Upper lobe of left lung (tissue), 6 donors: ENCODE data around the gene ACSL1. TPM values are rescaled to one million over a fixed set of nuclear protein-coding genes. Genes with fewer than 3 reads are reported as not detected.

Experiments used
- ATAC-seq, 2 donors: fragments of 200-7000 bp; cut with Tn5 transposase; one replicate each; pipeline ENCODE4 v1.9.1; 2022; ENCODE audit warnings: mild to moderate bottlenecking in 2 of 2, moderate library complexity in 2 of 2; ENCODE audit not compliant: low FRiP score in 2 of 2
- DNase-seq, 2 donors: peaks; one replicate each; pipeline ENCODE4 v3.0.0-alpha.2; 2019 to 2020
- H3K27ac ChIP-seq, 4 donors: fragments of 200-600 bp; sonication (generic); one replicate each; pipeline ENCODE4 v1.5.1; 2016 to 2019
- H3K27me3 ChIP-seq, 4 donors: fragments of 200-600 bp; sonication (generic); one replicate each; pipeline ENCODE4 v1.5.1; 2017 to 2019
- H3K36me3 ChIP-seq, 4 donors: fragments of 200-600 bp; sonication (generic); one replicate each; pipeline ENCODE4 v1.5.1; 2016 to 2019
- H3K4me1 ChIP-seq, 4 donors: fragments of 200-600 bp; sonication (generic); one replicate each; pipeline ENCODE4 v1.5.1; 2018 to 2019
- H3K4me3 ChIP-seq, 4 donors: fragments of 200-600 bp; sonication (generic); one replicate each; pipeline ENCODE4 v1.5.1; 2017 to 2019; ENCODE audit warnings: mild to moderate bottlenecking in 2 of 4, moderate library complexity in 1 of 4
- H3K9me3 ChIP-seq, 4 donors: fragments of 200-600 bp; sonication (generic); one replicate each; pipeline ENCODE4 v1.5.1; 2018 to 2019
- CTCF ChIP-seq, 6 experiments: fragments of 450-650 bp in 4 of 6; fragments of 200-600 bp in 2 of 6; sonication (generic) in 2 of 6; IDR thresholded peaks; one replicate each; pipeline ENCODE4 v1.5.1; 2016 to 2019; ENCODE audit warnings: antibody characterized with exemption in 6 of 6
- EP300 ChIP-seq, 4 donors: sonication (generic); formaldehyde crosslinking; IDR thresholded peaks; one replicate each; pipeline ENCODE4 v1.5.1; 2017; ENCODE audit warnings: antibody characterized with exemption in 4 of 4, control low read depth in 2 of 4
- POLR2A ChIP-seq, 4 donors: fragments of 450-650 bp; IDR thresholded peaks; one replicate each; pipeline ENCODE4 v1.5.1; 2016 to 2017; ENCODE audit warnings: antibody characterized with exemption in 4 of 4, mild to moderate bottlenecking in 2 of 4
- POLR2AphosphoS5 ChIP-seq, 2 donors: sonication (generic); formaldehyde crosslinking; IDR thresholded peaks; one replicate each; pipeline ENCODE4 v1.5.1; 2017; ENCODE audit warnings: antibody characterized with exemption in 2 of 2
- WGBS, 2 donors: methylation state at CpG; one replicate each; pipeline ENCODE4 v1.1.5; 2017 to 2018; 5-methylcytosine and 5-hydroxymethylcytosine counted together
- total RNA-seq, 6 donors: library from RNA; depleted of rRNA in 4 of 6; stranded (reverse); fragments of >200 nt in 4 of 6; gene quantifications; one replicate each; pipeline versions ENCODE4 v1.1.0 to v1.2.1, GENCODE V29; 2016 to 2021
- donor health status: DM: no; HTN: no; CAD: no; lungs with moderate emphysema.
- donor health status: DM: no; HTN: yes; CAD: no; lungs with severe emphysema.

Gene ACSL1
- total RNA-seq, 6 donors from 2014 or later = 208 to 306 (median 234) TPM

- Histone ChIP-seq H3K4me1 (no peaks in the 10 kb centered on the region), H3K36me3 (peaks cover 39 to 97% (median 86%) of the 10 kb centered on the region in 4 donors), H3K27me3 (no peaks in the 10 kb centered on the region), H3K27ac (no peak overlapping the region), H3K9me3 (no peaks in the 10 kb centered on the region), H3K4me3 (no peak overlapping the region)
- ATAC-seq = no peak
- DNase-seq = no peak
- WGBS, 2 donors = 96 to 100% methylated on average over 4 of the region's 4 CpGs
- no peak for TF ChIP-seq POLR2AphosphoS5 (IDR thresholded peaks at IDR 0.05)
- TF ChIP-seq POLR2A (IDR thresholded peaks at IDR 0.05) = no peak
- TF ChIP-seq CTCF (IDR thresholded peaks at IDR 0.05) = no peak
- TF ChIP-seq EP300 (IDR thresholded peaks at IDR 0.05) = no peak
Observed at GRCh38 chr4:184764601-184765000, 61.2 kb downstream of the ACSL1 start.

GRCh38 chr4:184763150-184763780, 62.5 kb downstream of the ACSL1 start:
- H3K36me3 ChIP-seq = peaks cover 39 to 94% (median 74%) of the 10 kb centered on the region in 4 donors
- peak in 1 of 2 donors; percentile 7 for ATAC-seq
- H3K9me3 ChIP-seq = no peaks in the 10 kb centered on the region
- WGBS, 2 donors = 92 to 93% methylated on average over 14 of the region's 14 CpGs
- no peak overlapping the region for H3K4me3 ChIP-seq
- H3K4me1 ChIP-seq = no peaks in the 10 kb centered on the region
- H3K27me3 ChIP-seq = no peaks in the 10 kb centered on the region
- H3K27ac ChIP-seq = no peak overlapping the region
- TF ChIP-seq EP300 (IDR thresholded peaks at IDR 0.05) (no peak), POLR2A (IDR thresholded peaks at IDR 0.05) (no peak), CTCF (IDR thresholded peaks at IDR 0.05) (no peak), POLR2AphosphoS5 (IDR thresholded peaks at IDR 0.05) (no peak)
- DNase-seq = no peak

- DNase-seq (no peak), ATAC-seq (no peak)
- TF ChIP-seq POLR2A (IDR thresholded peaks at IDR 0.05) (no peak), POLR2AphosphoS5 (IDR thresholded peaks at IDR 0.05) (no peak), CTCF (IDR thresholded peaks at IDR 0.05) (no peak), EP300 (IDR thresholded peaks at IDR 0.05) (no peak)
- no peak overlapping the region for H3K4me3 ChIP-seq
- H3K9me3 ChIP-seq = no peaks in the 10 kb centered on the region
- H3K36me3 ChIP-seq = peaks cover 33 to 92% (median 71%) of the 10 kb centered on the region in 4 donors
- WGBS, 2 donors = 82 to 86% methylated on average over 5 of the region's 5 CpGs
- no peak overlapping the region for H3K27ac ChIP-seq
- no peaks in the 10 kb centered on the region for H3K4me1 ChIP-seq
- H3K27me3 ChIP-seq = no peaks in the 10 kb centered on the region
Observed at GRCh38 chr4:184762100-184762499, 63.7 kb downstream of the ACSL1 start.

GRCh38 chr4:184760681-184761080, 65.1 kb downstream of the ACSL1 start:
- Histone ChIP-seq H3K4me3 (no peak overlapping the region), H3K36me3 (peaks cover 30 to 92% (median 70%) of the 10 kb centered on the region in 4 donors), H3K9me3 (no peaks in the 10 kb centered on the region), H3K27ac (no peak overlapping the region), H3K4me1 (no peaks in the 10 kb centered on the region), H3K27me3 (no peaks in the 10 kb centered on the region)
- DNase-seq (no peak), ATAC-seq (no peak)
- 93 to 95% methylated on average over 5 of the region's 5 CpGs for WGBS, 2 donors
- no peak for TF ChIP-seq EP300 (IDR thresholded peaks at IDR 0.05)

GRCh38 chr4:184757810-184758209, 68.0 kb downstream of the ACSL1 start:
- Histone ChIP-seq H3K36me3 (peaks cover 35 to 80% (median 60%) of the 10 kb centered on the region in 4 donors), H3K9me3 (no peaks in the 10 kb centered on the region), H3K27me3 (no peaks in the 10 kb centered on the region), H3K4me3 (no peak overlapping the region), H3K27ac (no peak overlapping the region), H3K4me1 (no peaks in the 10 kb centered on the region)
- ATAC-seq (peak in 1 of 2 donors; percentile 67), DNase-seq (no peak)
- TF ChIP-seq POLR2AphosphoS5 (IDR thresholded peaks at IDR 0.05) (no peak), POLR2A (IDR thresholded peaks at IDR 0.05) (no peak), CTCF (IDR thresholded peaks at IDR 0.05) (no peak), EP300 (IDR thresholded peaks at IDR 0.05) (no peak)
- WGBS, 2 donors = 49 to 82% methylated on average over 2 of the region's 2 CpGs
